Skeletal muscle cell (primary cell): ENCODE results near the gene KLHL1.

Experiments used
- DNase-seq: peaks from one replicate; pipeline ENCODE4 v3.0.0-alpha.2; 2010; ENCODE audit warnings: low read depth
- H3K4me3 ChIP-seq: 2 replicates; pipeline ENCODE4 v1.5.1; 2011; ENCODE audit warnings: low read depth, mild to moderate bottlenecking, control low read depth, low read length, moderate library complexity

Gene KLHL1

GRCh38 chr13:69903081-69903480, 205.2 kb downstream of the KLHL1 start:
- no peak overlapping the region for H3K4me3 ChIP-seq
- no peak for DNase-seq

GRCh38 chr13:69882451-69882850, 225.8 kb downstream of the KLHL1 start:
- no peak overlapping the region for H3K4me3 ChIP-seq
- DNase-seq = no peak

- DNase-seq = no peak
Observed at GRCh38 chr13:69879936-69880335, 228.3 kb downstream of the KLHL1 start.

GRCh38 chr13:69872321-69873047, 235.8 kb downstream of the KLHL1 start:
- DNase-seq = no peak

More at GRCh38 chr13:69879936-69880335, 228.3 kb downstream of the KLHL1 start:
- no peak overlapping the region for H3K4me3 ChIP-seq

GRCh38 chr13:69866555-69866954, 241.7 kb downstream of the KLHL1 start:
- DNase-seq = no peak

More at GRCh38 chr13:69872321-69873047, 235.8 kb downstream of the KLHL1 start:
- H3K4me3 ChIP-seq = no peak overlapping the region

GRCh38 chr13:69857183-69857821, 250.9 kb downstream of the KLHL1 start:
- DNase-seq = no peak
- no peak overlapping the region for H3K4me3 ChIP-seq

More at GRCh38 chr13:69866555-69866954, 241.7 kb downstream of the KLHL1 start:
- H3K4me3 ChIP-seq = no peak overlapping the region

GRCh38 chr13:69856331-69856730, 251.9 kb downstream of the KLHL1 start:
- H3K4me3 ChIP-seq = no peak overlapping the region
- DNase-seq = no peak

GRCh38 chr13:69828527-69828926, 279.7 kb downstream of the KLHL1 start:
- no peak overlapping the region for H3K4me3 ChIP-seq
- DNase-seq = no peak

GRCh38 chr13:69820180-69820579, 288.1 kb downstream of the KLHL1 start:
- no peak for DNase-seq
- no peak overlapping the region for H3K4me3 ChIP-seq

GRCh38 chr13:69817333-69817869, 290.9 kb downstream of the KLHL1 start:
- H3K4me3 ChIP-seq = no peak overlapping the region
- DNase-seq = no peak

GRCh38 chr13:69809152-69809551, 299.1 kb downstream of the KLHL1 start:
- H3K4me3 ChIP-seq = no peak overlapping the region
- DNase-seq = no peak

- no peak for DNase-seq
- no peak overlapping the region for H3K4me3 ChIP-seq
Observed at GRCh38 chr13:69796256-69796655, 312.0 kb downstream of the KLHL1 start.

- H3K4me3 ChIP-seq = no peak overlapping the region
- no peak for DNase-seq
Observed at GRCh38 chr13:69793783-69794453, 314.3 kb downstream of the KLHL1 start.

GRCh38 chr13:69776937-69777336, 331.3 kb downstream of the KLHL1 start:
- no peak for DNase-seq
- no peak overlapping the region for H3K4me3 ChIP-seq

- no peak overlapping the region for H3K4me3 ChIP-seq
- DNase-seq = no peak
Observed at GRCh38 chr13:69769608-69770007, 338.6 kb downstream of the KLHL1 start.

GRCh38 chr13:69761581-69761980, 346.7 kb downstream of the KLHL1 start:
- no peak for DNase-seq
- no peak overlapping the region for H3K4me3 ChIP-seq

GRCh38 chr13:69755101-69755500, 353.2 kb downstream of the KLHL1 start:
- no peak overlapping the region for H3K4me3 ChIP-seq
- no peak for DNase-seq

GRCh38 chr13:69751259-69751658, 357.0 kb downstream of the KLHL1 start:
- H3K4me3 ChIP-seq = no peak overlapping the region
- no peak for DNase-seq

- no peak overlapping the region for H3K4me3 ChIP-seq
- no peak for DNase-seq
Observed at GRCh38 chr13:69737129-69737935, 370.9 kb downstream of the KLHL1 start.
